H1 (cell line): ENCODE data around the gene S100A12. TPM values are rescaled to one million over a fixed set of nuclear protein-coding genes. Genes with fewer than 3 reads are reported as not detected.

Experiments used
- CTCF ChIA-PET: fragments of 300-600 bp; sonication (Branson Sonifier 250); formaldehyde crosslinking; loops from one replicate; lab custom pipeline; 2021; ENCODE audit not compliant: partially characterized antibody; lab: Charles Lee
- POLR2A ChIA-PET: fragments of 300-600 bp; sonication (Branson Sonifier 250); formaldehyde crosslinking; loops from one replicate; lab custom pipeline; 2021; ENCODE audit warnings: inconsistent platforms; ENCODE audit not compliant: partially characterized antibody; lab: Charles Lee
- DNase-seq, 2 experiments: peaks; one replicate each; pipeline versions ENCODE4 v3.0.0 to v3.0.0-alpha.2; 2010 to 2022; ENCODE audit warnings: low spot score in 2 of 2, low read depth in 1 of 2, mixed read lengths in 1 of 2
- FAIRE-seq: peaks from 2 replicates; lab custom pipeline; 2011; peaks lifted over from hg19 to GRCh38; lab: Jason Lieb, UNC
- H2AFZ ChIP-seq: 2 replicates; pipeline ENCODE4 v1.8.1; 2012; ENCODE audit warnings: low read length, inconsistent platforms
- H2AK5ac ChIP-seq: 2 replicates; pipeline ENCODE4 v1.6.1; 2013; ENCODE audit warnings: low read depth, low read length
- H2BK120ac ChIP-seq: replicated peaks from 2 replicates; pipeline ENCODE3; 2013; ENCODE audit warnings: low read depth, low read length, inconsistent platforms
- H2BK12ac ChIP-seq: 2 replicates; pipeline ENCODE4 v1.6.1; 2013; ENCODE audit warnings: low read depth, low read length
- H2BK15ac ChIP-seq: 2 replicates; pipeline ENCODE4 v1.6.1; 2013; ENCODE audit warnings: low read length
- H2BK20ac ChIP-seq: 2 replicates; pipeline ENCODE4 v1.6.1; 2013; ENCODE audit warnings: low read length
- H2BK5ac ChIP-seq: 2 replicates; pipeline ENCODE4 v1.6.1; 2013; ENCODE audit warnings: low read depth, low read length
- H3K14ac ChIP-seq: 2 replicates; pipeline ENCODE4 v1.6.1; 2013; ENCODE audit warnings: inconsistent platforms; ENCODE audit not compliant: insufficient read length
- H3K18ac ChIP-seq: 2 replicates; pipeline ENCODE4 v1.6.1; 2013; ENCODE audit warnings: low read length; ENCODE audit errors: extremely low read depth
- H3K23ac ChIP-seq: 2 replicates; pipeline ENCODE4 v1.6.1; 2013; ENCODE audit warnings: inconsistent platforms; ENCODE audit not compliant: insufficient read length
- H3K23me2 ChIP-seq: 2 replicates; pipeline ENCODE4 v1.6.1; 2013; ENCODE audit warnings: low read depth, low read length
- H3K27ac ChIP-seq: 2 replicates; pipeline ENCODE4 v1.6.1; 2011; ENCODE audit warnings: low read depth, low read length, inconsistent platforms
- H3K27me3 ChIP-seq, 4 experiments: replicated peaks in 1 of 4; 1 replicate in 1 of 4; 2 replicates in 3 of 4; pipeline versions ENCODE4 v1.6.1 to v1.8.1; 2011 to 2013; ENCODE audit warnings: low read length in 3 of 4, mild to moderate bottlenecking in 3 of 4, inconsistent platforms in 2 of 4, mixed read lengths in 2 of 4, moderate library complexity in 1 of 4; ENCODE audit not compliant: control insufficient read depth in 3 of 4, insufficient read depth in 3 of 4; ENCODE audit errors: extremely low read depth in 1 of 4
- H3K36me3 ChIP-seq, 4 experiments: 2 replicates each; pipeline versions ENCODE4 v1.6.1 to v1.8.1; 2011 to 2013; ENCODE audit warnings: mild to moderate bottlenecking in 4 of 4, low read length in 3 of 4, moderate library complexity in 2 of 4, control low read depth in 1 of 4, inconsistent platforms in 1 of 4; ENCODE audit not compliant: insufficient read depth in 4 of 4, control insufficient read depth in 2 of 4
- H3K4ac ChIP-seq: replicated peaks from 2 replicates; pipeline ENCODE3; 2013; ENCODE audit warnings: low read length, low read depth, mixed read lengths, inconsistent platforms; ENCODE audit not compliant: insufficient read length
- H3K4me1 ChIP-seq, 4 experiments: replicated peaks in 1 of 4; 1 replicate in 1 of 4; 2 replicates in 3 of 4; pipeline versions ENCODE4 v1.6.1 to v1.8.1; 2011 to 2013; ENCODE audit warnings: low read length in 3 of 4, inconsistent platforms in 2 of 4, mixed read lengths in 1 of 4; ENCODE audit not compliant: insufficient read depth in 4 of 4, control insufficient read depth in 3 of 4
- H3K4me2 ChIP-seq, 2 experiments: 2 replicates each; pipeline versions ENCODE4 v1.6.1 to v1.8.1; 2011 to 2013; ENCODE audit warnings: low read depth in 2 of 2, low read length in 2 of 2, control low read depth in 1 of 2, inconsistent platforms in 1 of 2, mild to moderate bottlenecking in 1 of 2; ENCODE audit not compliant: insufficient read depth in 1 of 2
- H3K4me3 ChIP-seq, 4 experiments: fragments of 200-600, 300-600 bp in 1 of 4; sonication (generic), shearing (Covaris generic), sonication (Bioruptor Twin) in 1 of 4; 2 replicates each; pipeline versions ENCODE4 v1.5.1 to v1.8.1; 2011 to 2016; ENCODE audit warnings: low read length in 4 of 4, low read depth in 3 of 4, control low read depth in 2 of 4, inconsistent platforms in 2 of 4, mild to moderate bottlenecking in 2 of 4, mixed read lengths in 1 of 4, moderate library complexity in 1 of 4; ENCODE audit not compliant: insufficient read depth in 2 of 4; ENCODE audit errors: extremely low read depth in 1 of 4
- H3K56ac ChIP-seq: replicated peaks from 2 replicates; pipeline ENCODE3; 2013; ENCODE audit warnings: low read depth, mild to moderate bottlenecking, mixed read lengths, low read length, inconsistent platforms; ENCODE audit not compliant: insufficient read length
- H3K79me1 ChIP-seq: 2 replicates; pipeline ENCODE4 v1.6.1; 2013; ENCODE audit warnings: low read depth, low read length, control low read depth
- H3K79me2 ChIP-seq, 2 experiments: 2 replicates each; pipeline versions ENCODE4 v1.6.1 to v1.8.1; 2012 to 2013; ENCODE audit warnings: low read length in 2 of 2, mild to moderate bottlenecking in 2 of 2, inconsistent platforms in 1 of 2; ENCODE audit not compliant: insufficient read depth in 2 of 2, control insufficient read depth in 1 of 2
- H3K9ac ChIP-seq, 4 experiments: replicated peaks in 1 of 4; 1 replicate in 1 of 4; 2 replicates in 3 of 4; pipeline versions ENCODE4 v1.6.1 to v1.8.1; 2011 to 2013; ENCODE audit warnings: low read depth in 3 of 4, low read length in 3 of 4, control low read depth in 2 of 4, mild to moderate bottlenecking in 2 of 4, moderate library complexity in 2 of 4, inconsistent platforms in 1 of 4; ENCODE audit errors: extremely low read depth in 1 of 4
- H3K9me3 ChIP-seq, 2 experiments: 2 replicates each; pipeline versions ENCODE4 v1.6.1 to v1.8.1; 2012 to 2013; ENCODE audit warnings: mild to moderate bottlenecking in 2 of 2, moderate library complexity in 2 of 2, control low read depth in 1 of 2, inconsistent platforms in 1 of 2, low read depth in 1 of 2, low read length in 1 of 2, mixed read lengths in 1 of 2; ENCODE audit not compliant: insufficient read depth in 2 of 2
- H4K20me1 ChIP-seq, 2 experiments: replicated peaks in 1 of 2; 2 replicates each; pipeline versions ENCODE3 to v1.8.1; 2011 to 2013; ENCODE audit warnings: inconsistent platforms in 2 of 2, low read length in 2 of 2, mild to moderate bottlenecking in 1 of 2; ENCODE audit not compliant: insufficient read depth in 2 of 2, control insufficient read depth in 1 of 2
- H4K5ac ChIP-seq: 2 replicates; pipeline ENCODE4 v1.6.1; 2013; ENCODE audit warnings: low read length, low read depth, mixed read lengths, inconsistent platforms; ENCODE audit not compliant: insufficient read length
- H4K8ac ChIP-seq: 2 replicates; pipeline ENCODE4 v1.8.0; 2013; ENCODE audit warnings: mild to moderate bottlenecking, moderate library complexity, low read length, inconsistent platforms; ENCODE audit not compliant: insufficient read depth; ENCODE audit errors: extremely low read depth
- H4K91ac ChIP-seq: replicated peaks from 2 replicates; pipeline ENCODE3; 2013; ENCODE audit warnings: low read length, mixed read lengths, inconsistent platforms; ENCODE audit not compliant: insufficient read length
- WGBS, 2 experiments: shearing (Covaris generic) in 1 of 2; methylation state at CpG; one replicate each; pipeline versions ENCODE4 v1.1.6 to v1.1.7; 2013 to 2015; ENCODE audit warnings: low lambda C conversion rate in 2 of 2, mixed read lengths in 2 of 2, inconsistent platforms in 1 of 2, low coverage in 1 of 2, missing lambda C conversion rate in 1 of 2; ENCODE audit not compliant: insufficient replicate concordance in 2 of 2, insufficient coverage in 1 of 2, insufficient read length in 1 of 2; ENCODE audit errors: extremely low coverage in 1 of 2, missing lambda C conversion rate in 1 of 2; 5-methylcytosine and 5-hydroxymethylcytosine counted together
- polyA plus RNA-seq, 7 experiments: library from polyadenylated mRNA; depleted of rRNA in 3 of 7; stranded (reverse) in 5 of 7; unstranded in 2 of 7; fragments of >200 nt in 5 of 7; fragments of 200-250 nt in 2 of 7; gene quantifications; 1 replicate in 5 of 7; 2 replicates in 1 of 7; 4 replicates in 1 of 7; pipeline versions ENCODE4 v1.2.1 to v1.2.3, GENCODE V29; 2011 to 2013; ENCODE audit warnings: missing spikeins in 2 of 7, mixed read lengths in 2 of 7
- total RNA-seq: library from RNA; stranded (reverse); fragmentation: NEBNext Ultra II Directional; extraction: Animal tissue kit (Norgen Biotek cat#: 25700); gene quantifications from 2 replicates; pipeline ENCODE4 v1.2.1, GENCODE V29; 2021

Gene S100A12
- total and polyA plus RNA-seq, 2 of the 8 experiments (the other 6 are each of a cell fraction or from before 2014, with no cell fraction given): not detected

- Histone ChIP-seq H2BK12ac (no peak within 1 kb of the TSS), H3K27me3 (no peaks in the 10 kb centered on the region), H2AK5ac (no peak within 1 kb of the TSS), H3K23me2 (no peaks in the 10 kb centered on the region; the same call in 1 of the 2 replicates), H3K4me1 (no peaks in the 10 kb centered on the region), H3K4me2 (no peak within 1 kb of the TSS), H4K20me1 (no peaks in the 10 kb centered on the region), H2BK5ac (no peak within 1 kb of the TSS), H3K9ac (no peak within 1 kb of the TSS), H2BK20ac (no peak within 1 kb of the TSS), H2BK120ac (no peak within 1 kb of the TSS), H3K79me2 (no peaks in the 10 kb centered on the region), H3K18ac (no peak within 1 kb of the TSS), H3K56ac (no peak within 1 kb of the TSS), H3K27ac (no peak within 1 kb of the TSS), H3K36me3 (no peaks in the 10 kb centered on the region), H3K79me1 (no peaks in the 10 kb centered on the region), H2AFZ (no peak within 1 kb of the TSS), H4K91ac (no peak within 1 kb of the TSS), H3K14ac (no peak within 1 kb of the TSS), H4K5ac (no peak within 1 kb of the TSS), H4K8ac (no peak within 1 kb of the TSS), H3K4me3 (no peak within 1 kb of the TSS), H3K4ac (no peak within 1 kb of the TSS), H2BK15ac (no peak within 1 kb of the TSS), H3K23ac (no peak within 1 kb of the TSS), H3K9me3 (no peaks in the 10 kb centered on the region; a peak in 1 of 4 replicates)
- POLR2A ChIA-PET: no interaction called here
- WGBS, 2 experiments: 84% methylated on average over 6 of the region's 6 CpGs; no CpG with 5 or more reads in 1 of the 2 experiments
- FAIRE-seq (no peak), DNase-seq (no peak)
- CTCF ChIA-PET: interaction anchor here (1.4 kb wide), 1 partner anchor 16 kb away, joined by 4 read pairs; no protein-coding TSS in a partner anchor
These were observed 40.6 kb upstream of the S100A12 start, which contains the start of gene S100A7A for GRCh38 chr1:153415850-153416570. S100A7A (plus strand) TSS chr1:153416520; CDS start chr1:153418083, 1,563 bp downstream.
